IPS-18c (cell line): ENCODE data around the gene ABCA13.

Experiments used
- H3K4me3 ChIP-seq: 2 replicates; pipeline ENCODE4 v1.7.0; 2013; ENCODE audit warnings: low read depth, mild to moderate bottlenecking, low read length, moderate library complexity; ENCODE audit not compliant: insufficient read depth
- H3K9me3 ChIP-seq: one replicate; pipeline ENCODE4 v1.6.1; 2013; ENCODE audit warnings: mild to moderate bottlenecking, low read length, moderate library complexity; ENCODE audit not compliant: control insufficient read depth, insufficient read depth

The ABCA13 gene

GRCh38 chr7:48262606-48263310 lies 91.5 kb downstream of the ABCA13 start:
- H3K4me3 ChIP-seq = no peak overlapping the region
- H3K9me3 ChIP-seq = no peaks in the 10 kb centered on the region

GRCh38 chr7:48263311-48263650 lies 92.0 kb downstream of the ABCA13 start:
- H3K9me3 ChIP-seq = no peaks in the 10 kb centered on the region
- H3K4me3 ChIP-seq = no peak overlapping the region

- no peak overlapping the region for H3K4me3 ChIP-seq
- no peaks in the 10 kb centered on the region for H3K9me3 ChIP-seq
Measured at GRCh38 chr7:48269066-48269465, 97.8 kb downstream of the ABCA13 start.

GRCh38 chr7:48274662-48275061 lies 103.4 kb downstream of the ABCA13 start:
- H3K4me3 ChIP-seq = no peak overlapping the region

GRCh38 chr7:48279420-48279819 lies 108.2 kb downstream of the ABCA13 start:
- Histone ChIP-seq H3K9me3 (no peaks in the 10 kb centered on the region), H3K4me3 (no peak overlapping the region)

More at GRCh38 chr7:48274662-48275061, 103.4 kb downstream of the ABCA13 start:
- no peaks in the 10 kb centered on the region for H3K9me3 ChIP-seq

GRCh38 chr7:48280100-48280499 lies 108.8 kb downstream of the ABCA13 start:
- Histone ChIP-seq H3K4me3 (no peak overlapping the region), H3K9me3 (no peaks in the 10 kb centered on the region)

- no peaks in the 10 kb centered on the region for H3K9me3 ChIP-seq
- no peak overlapping the region for H3K4me3 ChIP-seq
Measured at GRCh38 chr7:48285373-48285772, 114.1 kb downstream of the ABCA13 start.

GRCh38 chr7:48286836-48287235 lies 115.6 kb downstream of the ABCA13 start:
- Histone ChIP-seq H3K4me3 (no peak overlapping the region), H3K9me3 (no peaks in the 10 kb centered on the region)

- peaks cover 2% of the 10 kb centered on the region for H3K9me3 ChIP-seq
- H3K4me3 ChIP-seq = no peak overlapping the region
Measured at GRCh38 chr7:48289656-48290055, 118.4 kb downstream of the ABCA13 start.

GRCh38 chr7:48292949-48293348 lies 121.7 kb downstream of the ABCA13 start:
- Histone ChIP-seq H3K4me3 (no peak overlapping the region), H3K9me3 (peaks cover 2% of the 10 kb centered on the region)

GRCh38 chr7:48295296-48295971 lies 124.2 kb downstream of the ABCA13 start:
- Histone ChIP-seq H3K9me3 (peaks cover 2% of the 10 kb centered on the region), H3K4me3 (no peak overlapping the region)

- H3K4me3 ChIP-seq = no peak overlapping the region
Measured at GRCh38 chr7:48296966-48297365, 125.7 kb downstream of the ABCA13 start.

GRCh38 chr7:48298779-48299178 lies 127.5 kb downstream of the ABCA13 start:
- Histone ChIP-seq H3K4me3 (no peak overlapping the region), H3K9me3 (no peaks in the 10 kb centered on the region)

More at GRCh38 chr7:48296966-48297365, 125.7 kb downstream of the ABCA13 start:
- H3K9me3 ChIP-seq = peaks cover 2% of the 10 kb centered on the region

GRCh38 chr7:48299580-48300169 lies 128.4 kb downstream of the ABCA13 start:
- no peaks in the 10 kb centered on the region for H3K9me3 ChIP-seq
- no peak overlapping the region for H3K4me3 ChIP-seq

- Histone ChIP-seq H3K4me3 (no peak overlapping the region), H3K9me3 (peaks cover 3% of the 10 kb centered on the region)
Measured at GRCh38 chr7:48300301-48300700, 129.0 kb downstream of the ABCA13 start.

- Histone ChIP-seq H3K9me3 (peaks cover 3% of the 10 kb centered on the region), H3K4me3 (no peak overlapping the region)
Measured at GRCh38 chr7:48301201-48301600, 129.9 kb downstream of the ABCA13 start.

- H3K9me3 ChIP-seq = peaks cover 3% of the 10 kb centered on the region
Measured at GRCh38 chr7:48304641-48305040, 133.4 kb downstream of the ABCA13 start.

GRCh38 chr7:48305661-48306060 lies 134.4 kb downstream of the ABCA13 start:
- peaks cover 3% of the 10 kb centered on the region for H3K9me3 ChIP-seq

More at GRCh38 chr7:48304641-48305040, 133.4 kb downstream of the ABCA13 start:
- no peak overlapping the region for H3K4me3 ChIP-seq

More at GRCh38 chr7:48305661-48306060, 134.4 kb downstream of the ABCA13 start:
- no peak overlapping the region for H3K4me3 ChIP-seq
